Ectodermal cell (in vitro differentiated cells): Measurements from ENCODE around the gene TAX1BP1.
"Not testable (repeated sequence)": the region's sequence is repeated elsewhere in the genome, so short reads cannot be mapped to it uniquely, and the experiment has no call there.

Experiments used
- H3K27ac ChIP-seq: 2 replicates; pipeline ENCODE4 v1.7.0; 2013; ENCODE audit warnings: mild to moderate bottlenecking, low read depth, low read length; ENCODE audit not compliant: insufficient read depth, poor library complexity, severe bottlenecking
- H3K27me3 ChIP-seq: 2 replicates; pipeline ENCODE4 v1.7.0; 2013; ENCODE audit warnings: mild to moderate bottlenecking, low read length; ENCODE audit not compliant: insufficient read depth, control insufficient read depth, poor library complexity, severe bottlenecking
- H3K36me3 ChIP-seq: one replicate; pipeline ENCODE4 v1.7.0; 2013; ENCODE audit warnings: low read length; ENCODE audit not compliant: control insufficient read depth, insufficient read depth
- H3K4me1 ChIP-seq: one replicate; pipeline ENCODE4 v1.7.0; 2013; ENCODE audit warnings: low read length; ENCODE audit not compliant: control insufficient read depth, insufficient read depth
- H3K4me3 ChIP-seq: 2 replicates; pipeline ENCODE4 v1.7.0; 2013; ENCODE audit warnings: low read depth, low read length, control low read depth; ENCODE audit not compliant: insufficient read depth
- H3K9me3 ChIP-seq: 2 replicates; pipeline ENCODE4 v1.7.0; 2013; ENCODE audit warnings: mild to moderate bottlenecking, low read length, moderate library complexity; ENCODE audit not compliant: control insufficient read depth
- WGBS, 2 experiments: methylation state at CpG; one replicate each; pipeline ENCODE4 v1.1.7; 2013; ENCODE audit warnings: missing lambda C conversion rate in 2 of 2; 5-methylcytosine and 5-hydroxymethylcytosine counted together

TAX1BP1 gene

DNA sequence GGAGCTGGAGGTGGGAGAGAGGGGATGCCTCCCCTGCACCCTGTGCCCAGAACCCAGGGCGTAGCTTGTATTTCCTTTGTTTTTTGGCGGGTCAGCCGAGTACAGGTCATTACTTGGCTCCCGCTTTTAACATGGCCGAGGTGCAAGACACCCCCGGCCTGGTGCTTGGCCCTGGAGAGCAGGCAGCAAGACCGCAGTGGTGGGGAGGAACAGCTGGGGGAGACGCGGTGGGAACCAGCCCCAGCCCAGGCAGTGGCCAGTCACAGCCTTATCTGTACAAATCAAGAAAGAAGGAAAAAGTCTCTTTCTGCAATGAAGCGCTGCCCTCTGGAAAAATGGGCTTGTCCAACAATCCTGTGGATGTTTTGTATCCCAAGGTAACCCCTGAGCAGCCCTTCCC, 99.1 kb downstream of the TAX1BP1 start:
- Histone ChIP-seq H3K4me3 (no peak overlapping the region), H3K27ac (no peak overlapping the region), H3K4me1 (peaks cover 13% of the 10 kb centered on the region), H3K27me3 (no peaks in the 10 kb centered on the region), H3K9me3 (no peaks in the 10 kb centered on the region), H3K36me3 (no peaks in the 10 kb centered on the region)
- 91 to 94% methylated on average over 10 of the region's 10 CpGs for WGBS, 2 experiments

DNA sequence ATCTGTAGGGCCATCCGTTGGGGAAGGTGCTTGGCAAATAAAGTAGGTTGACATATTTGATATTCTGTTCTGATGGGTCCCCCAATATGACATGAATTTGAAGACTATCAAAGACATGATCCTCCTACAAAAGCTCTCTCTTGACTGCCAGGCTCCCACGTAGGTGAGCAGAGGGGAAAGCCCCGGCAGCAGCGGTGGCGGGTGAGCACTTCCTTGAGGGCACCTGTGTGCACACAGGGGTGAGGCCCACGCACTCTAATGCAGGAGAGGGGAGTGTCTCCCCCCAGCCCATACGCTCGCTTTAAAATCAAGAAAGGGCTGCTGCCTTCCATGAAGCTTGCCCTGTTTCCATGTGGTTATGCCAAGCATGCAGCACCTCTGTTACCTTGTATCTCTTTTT, 100.4 kb downstream of the TAX1BP1 start:
- H3K4me3 ChIP-seq = no peak overlapping the region
- peaks cover 13% of the 10 kb centered on the region for H3K4me1 ChIP-seq
- no peaks in the 10 kb centered on the region for H3K9me3 ChIP-seq
- H3K27me3 ChIP-seq = no peaks in the 10 kb centered on the region
- no peak overlapping the region for H3K27ac ChIP-seq
- WGBS, 2 experiments = 92% methylated on average over 8 of the region's 8 CpGs
- no peaks in the 10 kb centered on the region for H3K36me3 ChIP-seq

DNA sequence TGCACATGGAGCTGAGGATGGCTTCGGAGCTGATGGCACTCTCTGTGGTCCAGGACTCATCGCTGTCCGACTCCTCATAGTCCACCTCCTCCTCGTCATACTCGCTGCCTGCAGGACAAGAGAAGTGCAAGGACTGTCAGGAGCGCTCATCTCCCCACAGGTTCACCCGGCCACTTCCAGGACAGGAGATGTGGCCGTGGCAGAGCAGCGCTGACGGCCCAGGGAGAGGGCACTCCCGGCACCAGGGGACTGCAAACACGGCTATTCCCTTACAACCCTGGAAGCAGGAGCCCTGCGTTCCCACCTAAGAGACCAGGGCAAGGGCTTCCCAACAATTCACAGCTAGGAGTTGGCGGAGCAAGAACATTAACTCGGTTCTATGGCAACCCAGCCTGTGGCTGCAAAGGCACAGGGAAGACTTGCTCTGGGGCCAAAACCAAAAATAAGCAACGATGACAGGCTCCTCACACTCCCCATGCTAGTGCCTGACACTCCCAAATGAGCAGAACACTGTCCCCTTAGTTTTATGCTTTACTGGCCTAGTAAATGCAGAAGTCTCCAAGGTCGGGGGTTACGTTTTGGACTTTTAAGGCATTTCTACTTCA, 100.9 kb downstream of the TAX1BP1 start:
- Histone ChIP-seq H3K4me3 (no peak overlapping the region), H3K36me3 (no peaks in the 10 kb centered on the region), H3K27ac (no peak overlapping the region), H3K27me3 (no peaks in the 10 kb centered on the region), H3K9me3 (no peaks in the 10 kb centered on the region), H3K4me1 (peaks cover 13% of the 10 kb centered on the region)
- 93 to 95% methylated on average over 18 of the region's 18 CpGs for WGBS, 2 experiments

DNA sequence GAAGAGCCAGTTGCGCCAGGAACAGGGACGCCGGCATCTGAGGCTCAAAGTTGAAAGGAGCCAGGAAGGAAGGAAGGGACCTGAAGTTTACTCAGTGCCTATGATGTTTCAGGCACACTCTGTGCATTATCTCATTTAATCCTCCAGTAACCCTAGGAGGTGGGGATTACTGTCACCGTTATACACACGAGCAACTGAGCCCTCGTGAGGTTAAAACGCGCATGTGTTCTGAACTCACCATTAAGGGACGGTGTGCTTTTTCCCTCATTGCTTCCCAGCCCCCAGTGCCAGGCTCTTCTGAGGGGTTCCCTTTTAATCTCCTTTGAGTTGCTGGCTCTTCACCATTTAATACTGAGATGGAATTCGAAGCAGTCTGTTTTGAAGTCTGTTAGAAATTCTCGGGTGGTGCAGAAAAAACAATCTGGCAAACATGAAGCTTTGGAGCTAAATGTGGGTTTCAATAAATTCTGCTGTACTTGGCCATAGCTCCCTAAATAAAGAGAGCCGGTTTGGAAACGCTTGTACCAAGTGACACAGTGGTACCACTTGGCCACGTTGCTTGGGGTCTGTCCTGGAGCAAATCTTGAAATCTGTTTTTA, 102.2 kb downstream of the TAX1BP1 start:
- Histone ChIP-seq H3K9me3 (no peaks in the 10 kb centered on the region), H3K27ac (no peak overlapping the region), H3K27me3 (no peaks in the 10 kb centered on the region), H3K4me3 (no peak overlapping the region), H3K4me1 (peaks cover 13% of the 10 kb centered on the region), H3K36me3 (no peaks in the 10 kb centered on the region)
- WGBS, 2 experiments = 63 to 70% methylated on average over 14 of the region's 14 CpGs

DNA sequence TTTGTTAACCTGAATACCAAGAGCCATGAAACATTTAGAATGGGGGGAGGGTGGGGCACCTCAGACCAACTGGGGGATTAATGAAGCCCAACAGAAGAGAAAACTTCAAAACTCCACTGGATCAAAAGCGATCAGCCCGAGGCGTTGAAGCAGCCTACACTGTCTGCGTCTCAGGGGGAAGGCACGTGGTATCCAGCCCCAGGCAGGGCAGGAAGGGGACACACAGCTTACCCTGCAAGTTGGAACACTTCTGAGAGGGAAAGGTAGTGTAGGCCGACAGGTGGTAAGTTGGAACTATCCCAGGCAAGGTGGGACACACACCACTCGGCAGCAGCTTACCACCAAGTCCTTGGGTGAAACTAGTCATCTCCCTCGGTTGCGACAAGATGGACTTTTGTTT, 102.9 kb downstream of the TAX1BP1 start:
- Histone ChIP-seq H3K4me1 (peaks cover 13% of the 10 kb centered on the region), H3K4me3 (no peak overlapping the region), H3K9me3 (no peaks in the 10 kb centered on the region), H3K36me3 (no peaks in the 10 kb centered on the region), H3K27ac (no peak overlapping the region), H3K27me3 (no peaks in the 10 kb centered on the region)
- WGBS, 2 experiments = 76 to 81% methylated on average over 9 of the region's 9 CpGs

DNA sequence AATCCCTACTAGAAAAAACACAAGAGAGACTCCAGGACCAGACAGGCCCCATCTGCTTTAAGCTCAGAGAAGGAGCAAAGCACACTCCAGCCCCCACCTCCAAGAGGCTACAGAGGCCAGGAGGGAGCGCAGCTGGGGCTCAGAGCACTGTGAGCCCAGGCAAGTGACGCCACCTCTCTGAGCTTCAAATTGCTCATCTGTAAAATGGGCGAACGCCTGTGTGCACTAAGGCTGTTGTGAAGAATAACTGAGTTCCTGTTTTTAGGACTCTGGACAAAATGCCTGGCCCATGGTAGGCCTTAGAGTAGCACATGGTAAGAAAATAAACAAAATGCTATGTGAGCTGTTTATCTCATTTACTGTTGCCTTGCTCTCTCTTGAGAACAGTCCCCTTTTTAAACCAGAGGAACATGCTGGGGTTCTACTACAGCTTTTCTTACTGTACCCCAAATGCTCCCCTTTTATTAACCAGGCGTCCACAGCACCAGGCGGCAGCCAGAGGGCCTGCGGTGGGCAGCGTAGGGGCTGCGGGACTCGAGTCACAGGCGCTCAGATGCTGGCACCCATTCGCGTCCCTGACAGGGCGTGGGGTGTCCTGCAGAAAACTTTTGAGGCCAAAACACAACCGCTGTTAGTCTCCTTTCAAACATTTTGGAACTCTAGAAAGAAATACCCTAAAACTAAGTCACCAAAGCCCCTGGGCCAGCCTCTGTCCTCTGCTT, 103.8 kb downstream of the TAX1BP1 start:
- no peaks in the 10 kb centered on the region for H3K36me3 ChIP-seq
- no peaks in the 10 kb centered on the region for H3K27me3 ChIP-seq
- H3K4me3 ChIP-seq = no peak overlapping the region
- no peaks in the 10 kb centered on the region for H3K9me3 ChIP-seq
- H3K27ac ChIP-seq = no peak overlapping the region
- 93 to 94% methylated on average over 15 of the region's 15 CpGs for WGBS, 2 experiments
- peaks cover 13% of the 10 kb centered on the region for H3K4me1 ChIP-seq

DNA sequence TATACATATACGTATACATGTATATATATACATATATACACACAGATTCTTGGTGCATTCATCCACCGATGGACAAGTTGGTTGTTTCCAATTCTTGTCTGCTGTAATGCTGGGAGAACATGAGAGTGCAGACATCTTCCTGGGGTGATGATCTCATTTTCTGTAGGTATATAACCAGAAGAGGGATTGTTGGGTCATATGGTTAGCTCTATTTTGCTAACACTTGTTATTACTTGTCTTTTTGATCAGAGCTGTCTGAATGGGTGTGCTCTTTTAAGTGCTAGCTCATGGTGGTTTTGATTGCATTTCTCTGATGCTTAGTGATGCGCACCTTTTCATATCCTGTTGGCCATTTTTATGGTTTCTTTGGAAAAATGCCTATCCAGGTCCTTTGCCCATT, 106.4 kb downstream of the TAX1BP1 start:
- Histone ChIP-seq H3K27me3 (no peaks in the 10 kb centered on the region), H3K27ac (no peak overlapping the region), H3K9me3 (no peaks in the 10 kb centered on the region), H3K4me1 (peaks cover 8% of the 10 kb centered on the region), H3K36me3 (no peaks in the 10 kb centered on the region), H3K4me3 (no peak overlapping the region)
- WGBS, 2 experiments = 95 to 100% methylated on average over 2 of the region's 3 CpGs

DNA sequence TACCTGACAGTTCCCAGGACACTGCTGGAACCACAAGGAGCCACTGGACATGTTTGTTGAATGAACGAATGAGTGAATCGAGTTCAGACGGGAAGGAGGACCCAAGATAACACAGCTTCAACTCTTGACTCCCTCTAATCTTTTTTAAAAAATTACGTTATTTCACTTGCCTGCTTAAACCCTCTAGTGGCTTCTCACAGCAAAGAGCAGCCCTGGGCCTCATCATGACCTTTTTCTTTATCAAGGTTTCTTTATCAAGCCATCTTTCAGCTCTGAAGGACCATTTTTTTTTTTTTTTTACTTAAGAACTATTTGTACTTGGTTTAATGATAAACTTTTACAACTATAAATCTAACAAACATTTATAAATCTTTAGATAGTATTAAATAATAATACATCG, 110.6 kb downstream of the TAX1BP1 start:
- no peaks in the 10 kb centered on the region for H3K4me1 ChIP-seq
- H3K36me3 ChIP-seq = no peaks in the 10 kb centered on the region
- H3K9me3 ChIP-seq = no peaks in the 10 kb centered on the region
- 96 to 97% methylated on average over 5 of the region's 5 CpGs for WGBS, 2 experiments
- no peak overlapping the region for H3K27ac ChIP-seq
- no peaks in the 10 kb centered on the region for H3K27me3 ChIP-seq
- H3K4me3 ChIP-seq = no peak overlapping the region

DNA sequence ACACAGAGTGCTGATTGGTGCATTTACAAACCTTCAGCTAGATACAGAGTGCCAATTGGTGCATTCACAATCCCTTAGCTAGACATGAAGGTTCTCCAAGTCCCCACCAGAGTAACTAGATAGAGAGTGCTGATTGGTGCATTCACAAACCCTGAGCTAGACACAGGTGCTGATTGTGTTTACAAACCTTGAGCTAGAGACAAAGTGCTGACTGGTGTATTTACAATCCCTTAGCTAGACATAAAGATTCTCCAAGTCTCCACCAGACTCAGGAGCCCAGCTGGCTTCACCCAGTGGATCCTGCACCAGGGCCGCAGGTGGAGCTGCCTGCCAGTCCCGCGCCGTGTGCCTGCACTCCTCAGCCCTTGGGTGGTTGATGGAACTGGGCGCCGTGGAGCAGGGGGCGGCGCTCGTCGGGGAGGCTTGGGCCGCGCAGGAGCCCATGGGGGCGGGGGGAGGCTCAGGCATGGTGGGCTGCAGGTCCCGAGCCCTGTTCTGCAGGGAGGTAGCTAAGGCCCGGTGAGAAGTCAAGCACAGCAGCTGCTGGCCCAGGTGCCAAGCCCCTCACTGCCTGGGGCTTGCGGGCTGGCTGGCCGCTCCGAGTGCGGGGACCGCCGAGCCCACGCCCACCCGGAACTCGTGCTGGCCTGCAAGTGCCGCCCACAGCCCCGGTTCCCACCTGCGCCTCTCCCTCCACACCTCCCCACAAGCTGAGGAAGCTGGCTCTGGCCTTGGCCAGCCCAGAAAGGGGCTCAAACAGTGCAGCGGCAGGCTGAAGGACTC, 116.9 kb downstream of the TAX1BP1 start:
- H3K27me3 ChIP-seq, H3K36me3 ChIP-seq, H3K4me3 ChIP-seq, H3K4me1 ChIP-seq, H3K9me3 ChIP-seq, H3K27ac ChIP-seq: not testable (repeated sequence)
- WGBS, 2 experiments = 93 to 95% methylated on average over 28 of the region's 28 CpGs

DNA sequence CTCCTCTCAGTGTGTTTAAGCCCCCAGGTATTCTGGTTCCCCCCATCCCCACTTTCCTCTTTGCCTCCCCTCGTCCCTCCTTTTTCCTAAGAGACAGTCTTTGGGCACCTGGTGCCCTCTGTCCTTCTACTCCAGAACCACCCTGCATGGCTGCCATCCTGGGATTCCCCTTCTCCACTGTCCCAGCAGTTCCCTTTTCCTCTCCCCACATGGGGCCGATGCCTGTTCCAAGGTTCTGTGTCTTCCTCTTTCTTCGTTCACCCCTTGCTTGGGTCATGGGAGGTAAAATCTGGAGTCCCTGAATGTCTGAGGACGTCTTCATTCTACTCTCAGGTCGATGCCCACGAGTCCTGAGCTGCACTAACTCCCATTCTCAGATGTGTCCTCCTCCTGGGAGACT, 120.8 kb downstream of the TAX1BP1 start:
- 87 to 91% methylated on average over 6 of the region's 6 CpGs for WGBS, 2 experiments
- Histone ChIP-seq H3K27ac (no peak overlapping the region), H3K4me3 (no peak overlapping the region), H3K4me1 (no peaks in the 10 kb centered on the region), H3K9me3 (no peaks in the 10 kb centered on the region), H3K27me3 (no peaks in the 10 kb centered on the region), H3K36me3 (no peaks in the 10 kb centered on the region)
